ENCODE results near the gene JAML. TPM values are rescaled to one million over a fixed set of nuclear protein-coding genes. Genes with fewer than 3 reads are reported as not detected.

The JAML gene
- total and polyA plus RNA-seq, 2 experiments from 2014 or later, result 0.56 to 1.0 TPM

- TF ChIP-seq, protein P1, sequence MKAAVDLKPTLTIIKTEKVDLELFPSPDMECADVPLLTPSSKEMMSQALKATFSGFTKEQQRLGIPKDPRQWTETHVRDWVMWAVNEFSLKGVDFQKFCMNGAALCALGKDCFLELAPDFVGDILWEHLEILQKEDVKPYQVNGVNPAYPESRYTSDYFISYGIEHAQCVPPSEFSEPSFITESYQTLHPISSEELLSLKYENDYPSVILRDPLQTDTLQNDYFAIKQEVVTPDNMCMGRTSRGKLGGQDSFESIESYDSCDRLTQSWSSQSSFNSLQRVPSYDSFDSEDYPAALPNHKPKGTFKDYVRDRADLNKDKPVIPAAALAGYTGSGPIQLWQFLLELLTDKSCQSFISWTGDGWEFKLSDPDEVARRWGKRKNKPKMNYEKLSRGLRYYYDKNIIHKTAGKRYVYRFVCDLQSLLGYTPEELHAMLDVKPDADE (IDR thresholded peaks at IDR 0.05), result no peak
- TF ChIP-seq, protein P2, sequence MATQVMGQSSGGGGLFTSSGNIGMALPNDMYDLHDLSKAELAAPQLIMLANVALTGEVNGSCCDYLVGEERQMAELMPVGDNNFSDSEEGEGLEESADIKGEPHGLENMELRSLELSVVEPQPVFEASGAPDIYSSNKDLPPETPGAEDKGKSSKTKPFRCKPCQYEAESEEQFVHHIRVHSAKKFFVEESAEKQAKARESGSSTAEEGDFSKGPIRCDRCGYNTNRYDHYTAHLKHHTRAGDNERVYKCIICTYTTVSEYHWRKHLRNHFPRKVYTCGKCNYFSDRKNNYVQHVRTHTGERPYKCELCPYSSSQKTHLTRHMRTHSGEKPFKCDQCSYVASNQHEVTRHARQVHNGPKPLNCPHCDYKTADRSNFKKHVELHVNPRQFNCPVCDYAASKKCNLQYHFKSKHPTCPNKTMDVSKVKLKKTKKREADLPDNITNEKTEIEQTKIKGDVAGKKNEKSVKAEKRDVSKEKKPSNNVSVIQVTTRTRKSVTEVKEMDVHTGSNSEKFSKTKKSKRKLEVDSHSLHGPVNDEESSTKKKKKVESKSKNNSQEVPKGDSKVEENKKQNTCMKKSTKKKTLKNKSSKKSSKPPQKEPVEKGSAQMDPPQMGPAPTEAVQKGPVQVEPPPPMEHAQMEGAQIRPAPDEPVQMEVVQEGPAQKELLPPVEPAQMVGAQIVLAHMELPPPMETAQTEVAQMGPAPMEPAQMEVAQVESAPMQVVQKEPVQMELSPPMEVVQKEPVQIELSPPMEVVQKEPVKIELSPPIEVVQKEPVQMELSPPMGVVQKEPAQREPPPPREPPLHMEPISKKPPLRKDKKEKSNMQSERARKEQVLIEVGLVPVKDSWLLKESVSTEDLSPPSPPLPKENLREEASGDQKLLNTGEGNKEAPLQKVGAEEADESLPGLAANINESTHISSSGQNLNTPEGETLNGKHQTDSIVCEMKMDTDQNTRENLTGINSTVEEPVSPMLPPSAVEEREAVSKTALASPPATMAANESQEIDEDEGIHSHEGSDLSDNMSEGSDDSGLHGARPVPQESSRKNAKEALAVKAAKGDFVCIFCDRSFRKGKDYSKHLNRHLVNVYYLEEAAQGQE (IDR thresholded peaks at IDR 0.05; ENCODE audit: unreplicated experiment), result no peak
- TF ChIP-seq EZH2 (IDR thresholded peaks at IDR 0.05; ENCODE audit: low read depth, unreplicated experiment), result no peak
Measured at GRCh38 chr11:118221419-118221818, 3.4 kb downstream of the JAML start (continued).

DNA sequence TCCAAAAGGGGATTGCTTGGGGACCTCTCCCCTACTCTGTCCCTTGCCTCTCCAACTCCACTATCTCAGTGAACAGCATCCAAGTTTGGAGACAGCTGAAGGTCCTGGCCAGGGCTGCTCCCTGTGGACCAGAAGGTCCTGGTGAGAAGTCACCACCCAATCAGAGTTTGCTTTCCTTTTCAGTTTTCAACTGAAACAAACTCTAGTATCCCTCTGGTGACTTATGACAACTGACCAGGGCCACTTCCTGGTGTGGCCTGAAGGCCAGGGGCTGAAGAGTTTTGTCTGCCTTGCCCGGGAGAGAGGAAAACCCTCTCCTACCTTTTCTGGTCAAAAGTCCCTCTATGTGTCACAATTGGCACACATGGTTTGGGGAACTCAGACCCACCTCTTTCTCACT lies 5.1 kb downstream of the JAML start:
- Mint-ChIP-seq H3K27me3 (ENCODE audit: insufficient read depth, low read depth, poor library complexity) (no peaks in the 10 kb centered on the region), H3K4me1 (peaks cover 3% of the 10 kb centered on the region; the same call in 2 of the 3 replicates), H3K9me3 (no peaks in the 10 kb centered on the region), H3K36me3 (ENCODE audit: low read depth) (no peaks in the 10 kb centered on the region), H3K4me3 (no peak overlapping the region), H3K27ac (no peak overlapping the region)
- Histone ChIP-seq H3F3A (replicated peaks; ENCODE audit: low read depth) (no peaks in the 10 kb centered on the region), H4K20me1 (replicated peaks; ENCODE audit: insufficient read depth) (no peaks in the 10 kb centered on the region), H3K9me2 (ENCODE audit: insufficient read depth) (no peaks in the 10 kb centered on the region), H3K4me3 (no peak overlapping the region), H3K4me1 (ENCODE audit: insufficient read depth) (peaks cover 4% of the 10 kb centered on the region; the same call in 1 of the 2 replicates), H3K79me2 (replicated peaks; ENCODE audit: insufficient read depth) (no peaks in the 10 kb centered on the region), H3K27ac (ENCODE audit: low read depth) (no peak overlapping the region), H3K27me3 (ENCODE audit: insufficient read depth) (no peaks in the 10 kb centered on the region), H2AFZ (no peak overlapping the region), H3K36me3 (ENCODE audit: insufficient read depth) (no peaks in the 10 kb centered on the region), H3K4me2 (no peak overlapping the region)
- ATAC-seq (no peak), DNase-seq (ENCODE audit: low spot score) (no peak)
- TF ChIP-seq, protein P3, sequence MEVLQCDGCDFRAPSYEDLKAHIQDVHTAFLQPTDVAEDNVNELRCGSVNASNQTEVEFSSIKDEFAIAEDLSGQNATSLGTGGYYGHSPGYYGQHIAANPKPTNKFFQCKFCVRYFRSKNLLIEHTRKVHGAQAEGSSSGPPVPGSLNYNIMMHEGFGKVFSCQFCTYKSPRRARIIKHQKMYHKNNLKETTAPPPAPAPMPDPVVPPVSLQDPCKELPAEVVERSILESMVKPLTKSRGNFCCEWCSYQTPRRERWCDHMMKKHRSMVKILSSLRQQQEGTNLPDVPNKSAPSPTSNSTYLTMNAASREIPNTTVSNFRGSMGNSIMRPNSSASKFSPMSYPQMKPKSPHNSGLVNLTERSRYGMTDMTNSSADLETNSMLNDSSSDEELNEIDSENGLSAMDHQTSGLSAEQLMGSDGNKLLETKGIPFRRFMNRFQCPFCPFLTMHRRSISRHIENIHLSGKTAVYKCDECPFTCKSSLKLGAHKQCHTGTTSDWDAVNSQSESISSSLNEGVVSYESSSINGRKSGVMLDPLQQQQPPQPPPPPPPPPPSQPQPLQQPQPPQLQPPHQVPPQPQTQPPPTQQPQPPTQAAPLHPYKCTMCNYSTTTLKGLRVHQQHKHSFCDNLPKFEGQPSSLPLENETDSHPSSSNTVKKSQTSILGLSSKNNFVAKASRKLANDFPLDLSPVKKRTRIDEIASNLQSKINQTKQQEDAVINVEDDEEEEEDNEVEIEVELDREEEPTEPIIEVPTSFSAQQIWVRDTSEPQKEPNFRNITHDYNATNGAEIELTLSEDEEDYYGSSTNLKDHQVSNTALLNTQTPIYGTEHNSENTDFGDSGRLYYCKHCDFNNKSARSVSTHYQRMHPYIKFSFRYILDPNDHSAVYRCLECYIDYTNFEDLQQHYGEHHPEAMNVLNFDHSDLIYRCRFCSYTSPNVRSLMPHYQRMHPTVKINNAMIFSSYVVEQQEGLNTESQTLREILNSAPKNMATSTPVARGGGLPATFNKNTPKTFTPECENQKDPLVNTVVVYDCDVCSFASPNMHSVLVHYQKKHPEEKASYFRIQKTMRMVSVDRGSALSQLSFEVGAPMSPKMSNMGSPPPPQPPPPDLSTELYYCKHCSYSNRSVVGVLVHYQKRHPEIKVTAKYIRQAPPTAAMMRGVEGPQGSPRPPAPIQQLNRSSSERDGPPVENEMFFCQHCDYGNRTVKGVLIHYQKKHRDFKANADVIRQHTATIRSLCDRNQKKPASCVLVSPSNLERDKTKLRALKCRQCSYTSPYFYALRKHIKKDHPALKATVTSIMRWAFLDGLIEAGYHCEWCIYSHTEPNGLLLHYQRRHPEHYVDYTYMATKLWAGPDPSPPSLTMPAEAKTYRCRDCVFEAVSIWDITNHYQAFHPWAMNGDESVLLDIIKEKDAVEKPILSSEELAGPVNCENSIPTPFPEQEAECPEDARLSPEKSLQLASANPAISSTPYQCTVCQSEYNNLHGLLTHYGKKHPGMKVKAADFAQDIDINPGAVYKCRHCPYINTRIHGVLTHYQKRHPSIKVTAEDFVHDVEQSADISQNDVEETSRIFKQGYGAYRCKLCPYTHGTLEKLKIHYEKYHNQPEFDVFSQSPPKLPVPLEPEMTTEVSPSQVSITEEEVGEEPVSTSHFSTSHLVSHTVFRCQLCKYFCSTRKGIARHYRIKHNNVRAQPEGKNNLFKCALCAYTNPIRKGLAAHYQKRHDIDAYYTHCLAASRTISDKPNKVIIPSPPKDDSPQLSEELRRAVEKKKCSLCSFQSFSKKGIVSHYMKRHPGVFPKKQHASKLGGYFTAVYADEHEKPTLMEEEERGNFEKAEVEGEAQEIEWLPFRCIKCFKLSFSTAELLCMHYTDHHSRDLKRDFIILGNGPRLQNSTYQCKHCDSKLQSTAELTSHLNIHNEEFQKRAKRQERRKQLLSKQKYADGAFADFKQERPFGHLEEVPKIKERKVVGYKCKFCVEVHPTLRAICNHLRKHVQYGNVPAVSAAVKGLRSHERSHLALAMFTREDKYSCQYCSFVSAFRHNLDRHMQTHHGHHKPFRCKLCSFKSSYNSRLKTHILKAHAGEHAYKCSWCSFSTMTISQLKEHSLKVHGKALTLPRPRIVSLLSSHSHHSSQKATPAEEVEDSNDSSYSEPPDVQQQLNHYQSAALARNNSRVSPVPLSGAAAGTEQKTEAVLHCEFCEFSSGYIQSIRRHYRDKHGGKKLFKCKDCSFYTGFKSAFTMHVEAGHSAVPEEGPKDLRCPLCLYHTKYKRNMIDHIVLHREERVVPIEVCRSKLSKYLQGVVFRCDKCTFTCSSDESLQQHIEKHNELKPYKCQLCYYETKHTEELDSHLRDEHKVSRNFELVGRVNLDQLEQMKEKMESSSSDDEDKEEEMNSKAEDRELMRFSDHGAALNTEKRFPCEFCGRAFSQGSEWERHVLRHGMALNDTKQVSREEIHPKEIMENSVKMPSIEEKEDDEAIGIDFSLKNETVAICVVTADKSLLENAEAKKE (CRISPR knock-in tag; IDR thresholded peaks at IDR 0.05), result no peak
- no peak for TF ChIP-seq ZNF114 (CRISPR knock-in tag; IDR thresholded peaks at IDR 0.05)
- TF ChIP-seq NANOG (IDR thresholded peaks at IDR 0.05; ENCODE audit: borderline replicate concordance), result no peak
- no peak for TF ChIP-seq CREB1 (CRISPR knock-in tag; IDR thresholded peaks at IDR 0.05; ENCODE audit: low read depth)
- TF ChIP-seq ZNF331 (CRISPR knock-in tag; IDR thresholded peaks at IDR 0.05; ENCODE audit: low read depth), result no peak
- TF ChIP-seq STAT1 (IDR thresholded peaks at IDR 0.05; ENCODE audit: unreplicated experiment), result no peak
- TF ChIP-seq, protein P2 (IDR thresholded peaks at IDR 0.05; ENCODE audit: unreplicated experiment), result no peak
- no peak for TF ChIP-seq POLR2AphosphoS5 (IDR thresholded peaks at IDR 0.05; ENCODE audit: low read depth)
- TF ChIP-seq EZH2 (IDR thresholded peaks at IDR 0.05; ENCODE audit: low read depth, unreplicated experiment), result no peak
- no peak for TF ChIP-seq EZH2phosphoT487 (IDR thresholded peaks at IDR 0.05; ENCODE audit: unreplicated experiment)
